ENCODE data around the gene CCDC51. TPM values are rescaled to one million over a fixed set of nuclear protein-coding genes. Genes with fewer than 3 reads are reported as not detected.
A peak's percentile ranks its signal among the peaks of the same experiment; 100 is the strongest.

The CCDC51 gene
- total and polyA plus RNA-seq, 2 donors (not counting 1 experiment from before 2014, with no cell fraction given) = 5.0 to 5.9 TPM

- no peak overlapping the region for H2AFZ ChIP-seq (ENCODE audit: insufficient read depth, low read depth, low read length, poor library complexity, severe bottlenecking)
- peaks cover 0 to 3% (median 0%) of the 10 kb centered on the region in 3 donors for H3K9me3 ChIP-seq (ENCODE audit: control extremely low read depth in 1 of 3, control insufficient read depth in 2 of 3, insufficient read depth in 1 of 3, low read length in 2 of 3)
- H3K4me2 ChIP-seq (replicated peaks; ENCODE audit: low read depth, low read length, poor library complexity, severe bottlenecking) = no peak overlapping the region
- H3K36me3 ChIP-seq (replicated peaks in 1 of 2; ENCODE audit: control extremely low read depth in 1 of 2, control insufficient read depth in 1 of 2, extremely low read depth in 1 of 2, insufficient read depth in 2 of 2, low read length in 1 of 2) = peaks cover 0 to 16% of the 10 kb centered on the region in 2 experiments
- no peaks in the 10 kb centered on the region for H4K20me1 ChIP-seq (ENCODE audit: control insufficient read depth, insufficient read depth, low read length, poor library complexity, severe bottlenecking)
- H3K79me2 ChIP-seq (ENCODE audit: control insufficient read depth, insufficient read depth, low read length) = peaks cover 3% of the 10 kb centered on the region
- ChIA-PET CTCF (interaction anchor here (1.0 to 13.4 kb wide), 3 partner anchors 9 to 29 kb away, joined by 3 to 330 read pairs (median 5); partner anchors contain the start of gene CCDC51), POLR2A (no interaction called here)
- peaks cover 12% of the 10 kb centered on the region for H3K4me1 Mint-ChIP-seq
- H3K27me3 ChIP-seq (replicated peaks in 1 of 4; ENCODE audit: control extremely low read depth in 1 of 4, control insufficient read depth in 3 of 4, insufficient read depth in 4 of 4, low read length in 3 of 4) = peaks cover 0 to 9% (median 3%) of the 10 kb centered on the region in 4 experiments
- intact Hi-C loops (cut with micrococcal nuclease) = no loop called here
- no peak overlapping the region for H3K4me3 ChIP-seq (ENCODE audit: control extremely low read depth in 1 of 5, extremely low read depth in 1 of 5, insufficient read depth in 1 of 5, low read depth in 2 of 5, low read length in 4 of 5)
- WGBS (ENCODE audit: insufficient coverage) = 94% methylated on average over 1 of the region's 1 CpG
- no peak overlapping the region for H3K27ac Mint-ChIP-seq
- ATAC-seq (ENCODE audit: low read depth) (no peak), DNase-seq (no peak)
- TF ChIP-seq EZH2 (IDR thresholded peaks at IDR 0.05; ENCODE audit: borderline replicate concordance, insufficient read depth, low read depth, low read length, poor library complexity, severe bottlenecking) (no peak), CTCF (IDR thresholded peaks at IDR 0.05) (no peak)
- H3K9me3 Mint-ChIP-seq (ENCODE audit: insufficient read depth) = no peaks in the 10 kb centered on the region
- no peak overlapping the region for H3K9ac ChIP-seq (ENCODE audit: low read length)
- H3K4me3 Mint-ChIP-seq = peak overlapping the region; percentile 83
- H3K4me1 ChIP-seq (ENCODE audit: control insufficient read depth in 2 of 2, insufficient read depth in 2 of 2, low read length in 2 of 2) = peaks cover 6 to 9% of the 10 kb centered on the region in 2 donors
- H3K27me3 Mint-ChIP-seq = peaks cover 16% of the 10 kb centered on the region
- H3K27ac ChIP-seq (ENCODE audit: low read length in 2 of 2) = no peak overlapping the region
Observed at GRCh38 chr3:48430708-48431101, 9.2 kb downstream of the CCDC51 start.

GRCh38 chr3:48429960-48430707, 9.8 kb downstream of the CCDC51 start, which contains the start of gene PLXNB1:
TSS of gene PLXNB1 (minus strand) at chr3:48430086. CDS start at chr3:48424611, 5,475 bp downstream.
- Histone ChIP-seq H3K4me3 (ENCODE audit: control extremely low read depth in 1 of 5, extremely low read depth in 1 of 5, insufficient read depth in 1 of 5, low read depth in 2 of 5, low read length in 4 of 5) (peak within 1 kb of the TSS in 4 of 5 experiments; percentile 49 to 68 (median 58)), H3K27me3 (replicated peaks in 1 of 4; ENCODE audit: control extremely low read depth in 1 of 4, control insufficient read depth in 3 of 4, insufficient read depth in 4 of 4, low read length in 3 of 4) (peaks cover 0 to 9% (median 3%) of the 10 kb centered on the region in 4 experiments), H3K79me2 (ENCODE audit: control insufficient read depth, insufficient read depth, low read length) (peaks cover 3% of the 10 kb centered on the region), H3K27ac (ENCODE audit: low read length in 2 of 2) (no peak within 1 kb of the TSS), H2AFZ (ENCODE audit: insufficient read depth, low read depth, low read length, poor library complexity, severe bottlenecking) (peak within 1 kb of the TSS; percentile 67), H3K4me1 (ENCODE audit: control insufficient read depth in 2 of 2, insufficient read depth in 2 of 2, low read length in 2 of 2) (peaks cover 6 to 9% of the 10 kb centered on the region in 2 donors), H3K36me3 (replicated peaks in 1 of 2; ENCODE audit: control extremely low read depth in 1 of 2, control insufficient read depth in 1 of 2, extremely low read depth in 1 of 2, insufficient read depth in 2 of 2, low read length in 1 of 2) (peaks cover 0 to 16% of the 10 kb centered on the region in 2 experiments), H4K20me1 (ENCODE audit: control insufficient read depth, insufficient read depth, low read length, poor library complexity, severe bottlenecking) (no peaks in the 10 kb centered on the region), H3K9ac (ENCODE audit: low read length) (peak within 1 kb of the TSS; percentile 68), H3K9me3 (ENCODE audit: control extremely low read depth in 1 of 3, control insufficient read depth in 2 of 3, insufficient read depth in 1 of 3, low read length in 2 of 3) (peaks cover 0 to 3% (median 0%) of the 10 kb centered on the region in 3 donors), H3K4me2 (replicated peaks; ENCODE audit: low read depth, low read length, poor library complexity, severe bottlenecking) (peak within 1 kb of the TSS; percentile 97)
- peak within 1 kb of the TSS; percentile 50 for H3K27ac Mint-ChIP-seq
- intact Hi-C loops (cut with micrococcal nuclease) = no loop called here
- H3K9me3 Mint-ChIP-seq (ENCODE audit: insufficient read depth) = no peaks in the 10 kb centered on the region
- peaks cover 16% of the 10 kb centered on the region for H3K27me3 Mint-ChIP-seq
- WGBS (ENCODE audit: insufficient coverage) = 19% methylated on average over 15 of the region's 15 CpGs
- peaks cover 12% of the 10 kb centered on the region for H3K4me1 Mint-ChIP-seq
- ATAC-seq (ENCODE audit: low read depth) (peak; percentile 13), DNase-seq (no peak)
- CTCF ChIA-PET = interaction anchor here (1.0 to 13.4 kb wide), 3 partner anchors 9 to 28 kb away, joined by 3 to 330 read pairs (median 5); partner anchors contain the start of gene CCDC51
- POLR2A ChIA-PET = interaction anchor here (0.6 to 1.2 kb wide), 2 partner anchors 9 to 236 kb away, joined by 5 to 7 read pairs; partner anchors contain the start of genes CCDC51 and TMA7
- TF ChIP-seq CTCF (IDR thresholded peaks at IDR 0.05) (no peak), EZH2 (IDR thresholded peaks at IDR 0.05; ENCODE audit: borderline replicate concordance, insufficient read depth, low read depth, low read length, poor library complexity, severe bottlenecking) (no peak)
- peak within 1 kb of the TSS; percentile 83 for H3K4me3 Mint-ChIP-seq

Data from B cell (primary cell).